Vein endothelial cell (primary cell): Measurements from ENCODE around the gene CLEC6A. TPM values are rescaled to one million over a fixed set of nuclear protein-coding genes. Genes with fewer than 3 reads are reported as not detected.

Source experiments
- small RNA-seq: library from RNA; depleted of rRNA; stranded (forward); fragments of <200 nt; gene quantifications from one replicate; pipeline ENCODE3, GENCODE V24; 2012
- total RNA-seq: library from RNA; depleted of rRNA; stranded (reverse); fragments of >200 nt; gene quantifications from 2 replicates; pipeline ENCODE4 v1.2.3, GENCODE V29; 2012

Gene CLEC6A
- not detected in 2 replicates for total RNA-seq

GRCh38 chr12:8455727-8456360 lies at the start of gene CLEC6A:
Gene CLEC6A (plus strand): TSS chr12:8455962. CDS start chr12:8456112, 150 bp downstream.

GRCh38 chr12:8513256-8513655 lies 57.5 kb downstream of the CLEC6A start, which contains the start of gene CLEC4D:
Gene CLEC4D (plus strand): TSS chr12:8513503. CDS start chr12:8513733, 230 bp downstream.

Small RNA genes lying within 50 kb of the gene (small RNA-seq; reads per million reads assigned to genes)
- gene RNU6-275P = not detected

Other genes with a start within 250 kb of the CLEC6A start
- gene FAM90A1, start 228.3 kb upstream of the CLEC6A start, total RNA-seq = not detected in 2 replicates
- gene CLEC4D, start 57.5 kb downstream of the CLEC6A start, total RNA-seq = not detected in 2 replicates
- gene CLEC4E, start 84.9 kb downstream of the CLEC6A start, total RNA-seq = not detected in 2 replicates
- gene AICDA, start 156.9 kb downstream of the CLEC6A start, total RNA-seq = not detected in 2 replicates
- 0.33 TPM in 1 of 2 replicates, not detected in the other for gene MFAP5, start 206.9 kb downstream of the CLEC6A start, total RNA-seq
- gene RIMKLB, start 242.0 kb downstream of the CLEC6A start, total RNA-seq = 49.3 and 90.5 TPM in 2 replicates